ENCODE measurements around the gene TRAPPC6A.

Gene TRAPPC6A, protein sequence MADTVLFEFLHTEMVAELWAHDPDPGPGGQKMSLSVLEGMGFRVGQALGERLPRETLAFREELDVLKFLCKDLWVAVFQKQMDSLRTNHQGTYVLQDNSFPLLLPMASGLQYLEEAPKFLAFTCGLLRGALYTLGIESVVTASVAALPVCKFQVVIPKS

DNA sequence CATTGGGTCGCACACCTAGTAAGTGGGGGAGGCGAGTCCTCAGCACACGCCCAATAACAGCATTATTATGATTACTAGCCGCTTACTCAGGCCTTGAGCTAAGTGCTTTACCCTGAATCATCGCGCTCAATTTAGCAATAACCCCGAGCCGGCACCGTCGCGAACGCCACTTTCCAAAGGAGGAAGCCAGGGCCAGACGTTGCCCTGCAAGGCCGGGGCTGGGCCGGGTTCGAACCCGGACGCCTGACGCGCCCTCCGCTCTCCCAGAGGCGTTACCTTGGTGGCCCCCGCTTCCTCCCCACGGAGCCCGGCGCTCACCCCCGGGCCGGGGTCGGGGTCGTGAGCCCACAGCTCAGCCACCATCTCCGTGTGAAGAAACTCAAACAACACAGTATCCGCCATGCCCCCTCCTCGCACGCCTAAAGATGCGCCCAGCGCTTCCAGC is at the start of gene TRAPPC6A:
TSS of gene TRAPPC6A (minus strand) at position 421 of the 445 bp plus-strand sequence. CDS start at position 402, 19 bp downstream.
- peak; percentile 51 for DNase-seq
- in situ Hi-C loops (cut with HindIII; ENCODE audit: low pct_ligation_motif_present, low pct_unique_long_range_greater_than_20kb, low sequenced_read_pairs) = no loop called here

DNA sequence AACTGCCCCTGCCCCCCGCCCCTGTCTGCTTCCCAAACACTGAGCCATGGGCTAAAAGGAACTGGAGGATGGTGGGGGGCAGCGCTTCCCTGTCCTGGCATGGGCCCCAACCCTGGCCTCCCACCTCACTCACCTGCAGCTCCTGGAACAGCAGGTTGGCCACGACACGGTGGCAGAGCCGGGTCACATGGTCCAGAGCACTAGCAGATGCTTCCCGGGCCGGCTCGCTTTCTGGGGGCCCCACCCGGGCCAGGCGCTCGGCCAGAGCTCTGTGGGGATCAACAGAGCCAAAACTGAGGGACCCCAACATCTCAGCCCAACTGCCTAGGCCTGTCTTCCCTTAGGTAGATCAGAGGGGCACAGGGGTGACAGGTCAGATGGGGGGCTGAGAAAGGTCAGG is 46.6 kb upstream of the TRAPPC6A start:
- in situ Hi-C loops (cut with HindIII; ENCODE audit: low pct_ligation_motif_present, low pct_unique_long_range_greater_than_20kb, low sequenced_read_pairs) = no loop called here
- DNase-seq = no peak

DNA sequence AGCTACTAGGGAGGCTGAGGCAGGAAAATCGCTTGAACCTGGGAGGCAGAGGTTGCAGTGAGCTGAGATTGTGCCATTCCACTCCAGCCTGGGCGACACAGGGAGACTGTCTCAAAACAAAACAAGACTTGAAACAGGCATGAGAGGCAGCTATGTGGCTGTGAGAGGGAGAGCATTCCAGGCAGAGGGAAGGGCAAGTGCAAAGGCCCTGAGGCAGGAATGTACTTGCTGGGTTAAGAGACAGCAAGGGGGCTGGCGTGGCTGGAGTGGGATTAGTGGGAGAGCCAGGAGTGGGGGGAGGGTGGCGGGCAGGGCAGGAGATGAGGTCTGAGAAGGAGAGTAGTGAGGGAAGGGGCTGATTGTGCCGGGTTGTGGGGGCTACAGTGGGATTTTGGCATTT is 45.8 kb upstream of the TRAPPC6A start:
- in situ Hi-C loops (cut with HindIII; ENCODE audit: low pct_ligation_motif_present, low pct_unique_long_range_greater_than_20kb, low sequenced_read_pairs) = no loop called here
- no peak for DNase-seq

DNA sequence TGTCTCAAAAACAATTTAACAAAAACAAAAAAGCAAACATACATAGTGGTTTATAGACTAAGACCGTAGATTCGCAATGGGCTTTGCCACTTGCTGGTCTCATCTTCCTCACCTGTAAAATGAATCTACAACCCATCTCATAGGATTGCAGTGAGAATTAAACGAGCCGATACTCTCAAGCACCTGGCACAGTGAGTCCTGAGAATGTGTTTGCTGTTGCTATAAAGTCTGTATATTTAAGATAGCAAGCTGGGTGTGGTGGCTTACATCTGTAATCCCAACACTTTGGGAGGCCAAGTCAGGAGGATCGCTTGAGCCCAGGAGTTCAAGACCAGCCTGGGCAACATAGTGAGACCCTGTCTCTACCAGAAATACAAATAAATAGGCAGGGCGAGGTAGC is 44.7 kb upstream of the TRAPPC6A start:
- DNase-seq = no peak

DNA sequence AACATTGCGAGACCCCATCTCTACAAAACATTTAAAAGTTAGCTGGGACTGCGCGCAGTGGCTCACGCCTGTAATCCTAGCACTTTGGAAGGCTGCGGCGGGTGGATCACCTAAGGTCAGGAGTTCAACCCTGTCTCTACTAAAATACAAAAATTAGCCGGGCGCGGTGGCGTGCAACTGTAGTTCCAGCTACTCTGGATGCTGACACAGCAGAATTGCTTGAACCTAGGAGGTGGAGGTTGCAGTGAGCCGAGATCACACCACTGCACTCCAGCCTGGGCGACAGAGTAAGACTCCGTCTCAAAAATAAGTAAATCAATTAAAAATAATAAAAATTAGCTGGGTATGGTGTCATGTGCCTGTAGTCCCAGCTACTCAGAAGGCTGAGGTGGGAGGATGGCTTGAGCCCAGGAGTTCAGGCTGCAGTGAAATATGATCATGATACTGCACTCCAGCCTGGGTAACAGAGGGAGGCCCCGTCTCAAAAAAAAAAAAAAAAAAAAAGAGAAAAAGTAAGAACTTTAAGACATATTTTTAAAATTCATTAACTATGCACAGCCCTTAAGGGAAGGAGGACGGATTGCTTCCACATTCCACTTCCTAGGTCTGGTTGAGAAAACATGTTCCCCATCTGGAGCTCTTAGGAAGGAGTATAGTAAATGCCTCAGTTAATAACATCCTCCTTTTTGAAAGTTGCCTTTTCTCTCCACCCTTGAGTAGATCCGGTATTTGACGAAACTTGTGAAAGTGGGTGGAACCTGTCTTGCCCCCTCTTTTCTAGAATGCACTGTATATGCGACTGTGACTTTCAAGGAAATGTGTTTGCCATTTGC is 41.1 kb upstream of the TRAPPC6A start:
- in situ Hi-C loops (cut with HindIII; ENCODE audit: low pct_ligation_motif_present, low pct_unique_long_range_greater_than_20kb, low sequenced_read_pairs) = no loop called here
- no peak for DNase-seq

More for the DNA sequence above, 44.7 kb upstream of the TRAPPC6A start:
- in situ Hi-C loops (cut with HindIII; ENCODE audit: low pct_ligation_motif_present, low pct_unique_long_range_greater_than_20kb, low sequenced_read_pairs) = no loop called here

DNA sequence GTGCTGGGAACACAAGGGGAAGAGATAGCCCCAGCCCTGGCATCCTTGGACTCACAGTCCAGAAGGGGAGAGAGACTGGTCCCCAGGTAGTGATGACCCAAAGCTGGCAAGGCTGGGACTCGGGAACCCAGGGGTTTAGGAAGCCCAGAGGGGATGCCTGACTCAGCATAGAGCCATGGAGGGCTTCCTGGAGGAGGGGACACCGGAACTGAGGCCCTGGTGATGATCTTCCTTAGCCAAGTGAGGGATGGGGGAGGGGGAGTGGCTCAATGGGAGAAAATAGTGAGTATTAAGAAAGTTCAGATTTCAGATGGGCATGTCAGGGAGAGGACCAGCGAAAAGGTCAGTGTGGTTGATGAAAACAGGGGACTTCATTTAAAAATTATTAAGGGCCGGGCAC is 40.4 kb upstream of the TRAPPC6A start:
- in situ Hi-C loops (cut with HindIII; ENCODE audit: low pct_ligation_motif_present, low pct_unique_long_range_greater_than_20kb, low sequenced_read_pairs) = no loop called here
- DNase-seq = no peak

DNA sequence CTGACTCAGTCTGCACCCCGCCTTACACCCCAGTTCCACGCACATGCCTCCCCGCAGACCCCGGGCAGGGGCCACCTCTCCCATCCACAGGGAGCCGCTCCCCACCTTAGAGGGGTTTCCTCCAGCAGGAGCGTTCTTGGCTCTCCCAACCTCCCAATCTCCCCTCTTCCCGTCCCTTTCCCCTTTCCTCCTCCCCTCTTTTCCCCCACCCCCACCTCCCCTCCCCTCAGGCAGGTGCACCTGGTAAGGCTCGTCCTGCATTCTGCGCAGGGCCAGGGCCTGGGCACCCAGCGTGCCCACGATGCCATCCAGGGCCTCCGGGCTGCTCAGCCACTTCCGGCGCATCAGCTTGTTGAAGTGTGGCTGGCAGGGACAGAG is 39.9 kb upstream of the TRAPPC6A start:
- in situ Hi-C loops (cut with HindIII; ENCODE audit: low pct_ligation_motif_present, low pct_unique_long_range_greater_than_20kb, low sequenced_read_pairs) = no loop called here
- no peak for DNase-seq

DNA sequence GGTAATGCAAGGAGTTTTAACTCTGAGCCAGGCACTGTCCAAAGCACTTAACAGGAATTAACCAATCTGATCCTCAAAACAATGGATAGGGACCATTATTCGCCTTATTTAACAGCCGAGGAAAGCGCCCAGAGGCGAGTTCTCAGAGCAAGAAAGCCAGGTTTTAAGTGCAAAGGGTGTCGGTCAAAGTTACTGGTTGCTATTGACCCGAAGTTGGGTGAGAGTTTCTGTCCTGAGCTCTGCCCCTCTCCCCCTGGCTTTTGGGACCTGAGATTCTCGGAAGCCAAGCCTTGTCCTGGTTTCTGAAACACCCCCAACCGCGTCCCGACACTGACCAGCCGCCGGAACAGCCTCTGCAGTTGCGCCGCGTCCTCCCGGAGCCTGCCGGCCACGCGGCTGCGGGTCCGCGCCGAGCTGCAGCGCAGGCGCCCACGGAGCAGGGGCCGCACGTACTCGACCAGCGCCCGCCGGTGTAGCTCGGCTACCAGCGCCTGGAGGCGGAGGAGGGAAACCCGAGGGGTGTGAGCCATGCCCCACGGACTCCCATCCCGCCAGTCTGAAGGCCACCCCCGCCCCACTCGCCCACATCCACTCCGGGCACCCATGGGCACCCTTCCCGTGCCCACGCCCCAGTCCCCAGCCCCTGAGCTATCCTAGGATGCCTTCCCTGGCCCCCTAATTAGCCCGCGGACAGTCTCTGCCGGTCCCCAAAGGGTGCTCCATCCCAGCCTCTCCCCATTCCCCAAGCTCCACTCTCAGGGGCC is 39.3 kb upstream of the TRAPPC6A start:
- in situ Hi-C loops (cut with HindIII; ENCODE audit: low pct_ligation_motif_present, low pct_unique_long_range_greater_than_20kb, low sequenced_read_pairs) = no loop called here
- no peak for DNase-seq

DNA sequence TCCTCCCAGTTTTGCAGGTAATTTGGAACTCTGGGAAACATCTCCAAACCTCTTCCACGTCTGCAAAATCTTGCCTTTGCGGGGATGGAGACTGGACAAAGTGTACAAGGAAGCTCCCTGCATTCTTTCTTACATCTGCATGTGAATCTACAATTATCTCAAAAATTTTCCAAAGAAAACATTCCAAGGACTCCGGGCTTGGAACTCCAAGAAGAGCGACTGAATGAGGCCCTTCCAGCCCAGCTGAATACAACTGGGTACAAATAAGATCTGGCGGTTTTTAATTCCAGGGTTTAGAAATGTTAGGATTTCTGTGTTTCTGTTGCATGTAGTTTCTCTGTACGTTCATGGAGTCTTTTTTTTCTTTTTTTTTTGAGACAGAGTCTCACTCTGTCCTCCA is 38.6 kb upstream of the TRAPPC6A start:
- in situ Hi-C loops (cut with HindIII; ENCODE audit: low pct_ligation_motif_present, low pct_unique_long_range_greater_than_20kb, low sequenced_read_pairs) = no loop called here
- DNase-seq = no peak

DNA sequence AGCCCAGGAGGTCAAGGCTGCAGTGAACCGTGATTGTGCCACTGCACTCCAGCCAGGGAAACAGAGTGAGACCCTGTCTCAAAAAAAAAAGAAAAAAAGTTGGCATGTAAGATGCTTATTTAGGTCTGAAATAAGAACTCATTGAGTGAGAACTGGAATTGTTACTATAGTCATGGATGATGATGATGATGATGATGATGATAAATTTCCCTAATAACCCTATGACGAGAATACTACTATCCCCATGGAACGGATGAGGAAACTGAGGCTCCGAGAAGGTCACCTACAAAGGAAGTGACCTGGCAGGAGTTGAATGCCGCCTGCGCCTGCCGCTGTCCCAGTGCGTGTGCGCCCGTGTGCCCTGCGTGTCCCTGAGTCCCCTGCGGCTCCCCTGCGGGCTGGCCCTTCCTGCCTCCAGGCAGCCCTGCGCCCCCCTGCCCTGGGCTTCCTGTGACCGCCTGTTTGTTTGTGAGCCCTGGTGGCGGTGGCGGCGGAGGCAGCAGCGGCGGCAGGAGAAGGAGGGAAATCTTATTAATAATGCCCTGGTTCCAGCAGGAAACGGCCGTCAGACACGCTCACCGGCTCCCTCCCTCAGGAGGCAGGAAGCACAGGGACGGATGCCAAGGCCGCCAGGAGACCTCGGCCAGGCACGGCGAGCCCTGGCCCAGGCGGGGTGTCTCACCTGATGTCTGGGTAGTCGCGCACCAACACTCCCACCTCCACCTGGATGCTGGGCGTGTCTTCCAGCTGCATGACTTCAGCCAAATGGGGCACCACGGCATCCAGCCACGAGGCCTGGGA is 37.6 kb upstream of the TRAPPC6A start:
- DNase-seq = peak; percentile 9

DNA sequence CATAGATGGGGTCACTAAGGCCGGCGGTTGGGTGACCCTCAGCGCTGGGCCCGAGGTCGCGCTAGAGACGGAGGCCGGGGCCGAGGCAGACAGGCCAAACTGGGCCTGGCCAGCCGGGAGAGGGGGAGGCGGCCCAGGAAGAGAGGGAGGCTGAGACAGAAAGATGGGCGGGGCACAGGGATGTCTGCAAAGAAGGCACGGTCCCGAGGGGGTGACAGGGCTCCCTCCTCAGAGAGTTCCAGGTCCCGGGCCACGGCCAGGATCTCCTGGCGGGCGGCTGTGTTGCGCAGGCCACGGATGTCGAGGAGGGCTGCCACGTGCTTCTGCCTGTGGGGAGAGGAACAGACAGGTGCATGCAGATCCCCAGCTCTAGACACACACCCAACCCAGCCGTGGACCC is 35.0 kb upstream of the TRAPPC6A start:
- in situ Hi-C loops (cut with HindIII; ENCODE audit: low pct_ligation_motif_present, low pct_unique_long_range_greater_than_20kb, low sequenced_read_pairs) = no loop called here
- DNase-seq = no peak

More for the DNA sequence above, 37.6 kb upstream of the TRAPPC6A start:
- in situ Hi-C loops (cut with HindIII; ENCODE audit: low pct_ligation_motif_present, low pct_unique_long_range_greater_than_20kb, low sequenced_read_pairs) = no loop called here

DNA sequence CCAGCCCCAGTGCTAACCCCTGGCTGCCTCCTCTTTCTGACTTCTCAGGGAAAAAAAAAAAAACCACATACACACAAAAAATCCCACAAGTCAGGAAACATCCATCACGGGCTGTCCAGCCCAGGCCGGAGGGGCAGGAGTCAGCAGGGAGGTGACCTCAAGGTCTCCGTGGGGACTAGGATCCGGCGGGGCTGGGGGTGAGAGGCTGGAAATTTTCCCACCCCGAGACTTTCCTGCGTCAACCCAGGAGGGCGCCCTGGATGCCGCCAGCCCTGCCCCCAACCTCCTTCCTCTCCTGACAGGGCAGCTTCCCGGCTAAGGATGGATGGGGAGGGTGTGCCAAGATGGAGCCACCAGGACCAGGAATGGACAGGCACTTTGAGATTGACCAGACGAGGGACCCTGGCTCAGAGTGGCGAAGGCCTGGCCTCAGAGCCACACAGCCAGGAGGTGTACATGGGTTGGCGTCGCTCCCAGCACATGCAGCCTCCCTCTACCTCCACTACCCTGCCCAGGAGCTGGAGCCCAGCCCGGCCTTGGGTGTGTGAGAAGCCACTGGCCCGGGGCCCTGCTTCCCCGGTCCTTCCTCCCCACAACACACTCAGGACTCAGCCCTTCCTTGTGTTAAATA is 33.8 kb upstream of the TRAPPC6A start:
- DNase-seq = no peak
- in situ Hi-C loops (cut with HindIII; ENCODE audit: low pct_ligation_motif_present, low pct_unique_long_range_greater_than_20kb, low sequenced_read_pairs) = no loop called here

DNA sequence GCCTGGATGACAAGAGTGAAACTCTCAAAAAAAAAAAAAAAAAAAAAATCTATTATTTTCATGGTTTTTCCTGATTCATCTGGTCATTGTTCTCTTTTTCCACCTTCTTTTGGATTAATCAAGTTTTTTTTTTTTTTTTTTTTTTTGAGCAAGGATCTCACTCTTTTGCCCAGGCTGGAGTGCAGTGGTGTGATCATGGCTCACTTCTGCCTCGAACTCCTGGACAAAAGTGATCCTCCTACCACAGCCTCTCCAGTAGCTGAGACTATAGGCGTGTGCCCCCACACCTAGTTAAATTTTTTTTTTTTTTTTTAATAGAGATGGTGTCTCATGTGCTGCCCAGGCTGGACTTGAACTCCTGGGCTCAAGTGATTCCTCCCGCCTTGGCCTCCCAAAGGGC is 28.3 kb upstream of the TRAPPC6A start:
- no peak for DNase-seq
- in situ Hi-C loops (cut with HindIII; ENCODE audit: low pct_ligation_motif_present, low pct_unique_long_range_greater_than_20kb, low sequenced_read_pairs) = no loop called here

DNA sequence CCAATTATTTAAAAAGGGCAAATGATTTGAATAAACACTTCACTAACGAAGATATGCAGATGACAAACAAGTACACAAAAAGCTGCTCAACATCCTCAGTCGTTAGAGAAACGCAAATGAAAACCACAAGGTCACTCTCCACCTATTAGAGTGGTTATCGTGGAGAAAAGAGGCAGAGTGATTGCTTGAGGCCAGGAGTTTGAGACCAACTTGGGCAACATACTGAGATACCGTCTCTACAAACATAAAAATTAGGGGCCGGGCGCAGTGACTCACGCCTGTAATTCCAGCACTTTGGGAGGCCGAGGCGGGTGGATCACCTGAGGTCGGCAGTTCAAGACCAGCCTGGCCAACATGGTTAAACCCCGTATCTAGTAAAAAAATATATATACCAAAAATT is 27.8 kb upstream of the TRAPPC6A start:
- in situ Hi-C loops (cut with HindIII; ENCODE audit: low pct_ligation_motif_present, low pct_unique_long_range_greater_than_20kb, low sequenced_read_pairs) = no loop called here

DNA sequence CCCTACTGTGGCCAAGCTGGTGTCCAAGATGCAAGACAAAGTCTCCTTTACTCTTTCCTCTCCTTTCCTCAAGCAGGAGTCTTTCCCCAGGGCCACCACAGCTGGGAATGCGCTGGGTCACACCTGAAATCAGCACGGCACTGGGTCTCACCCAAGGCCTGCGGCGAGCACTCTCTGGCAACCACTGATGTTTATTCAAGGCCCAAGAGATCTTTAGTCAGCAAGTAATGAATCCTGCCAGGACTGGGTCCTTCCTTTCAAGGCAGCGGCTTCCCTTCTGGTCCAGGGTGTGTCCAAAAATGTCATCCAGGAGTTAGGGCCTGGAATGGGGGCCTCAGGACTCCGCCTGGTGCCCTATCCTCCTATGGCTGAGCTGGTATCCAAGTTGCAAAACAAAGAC is 24.6 kb upstream of the TRAPPC6A start:
- DNase-seq = no peak
- in situ Hi-C loops (cut with HindIII; ENCODE audit: low pct_ligation_motif_present, low pct_unique_long_range_greater_than_20kb, low sequenced_read_pairs) = no loop called here

More for the DNA sequence above, 27.8 kb upstream of the TRAPPC6A start:
- no peak for DNase-seq

DNA sequence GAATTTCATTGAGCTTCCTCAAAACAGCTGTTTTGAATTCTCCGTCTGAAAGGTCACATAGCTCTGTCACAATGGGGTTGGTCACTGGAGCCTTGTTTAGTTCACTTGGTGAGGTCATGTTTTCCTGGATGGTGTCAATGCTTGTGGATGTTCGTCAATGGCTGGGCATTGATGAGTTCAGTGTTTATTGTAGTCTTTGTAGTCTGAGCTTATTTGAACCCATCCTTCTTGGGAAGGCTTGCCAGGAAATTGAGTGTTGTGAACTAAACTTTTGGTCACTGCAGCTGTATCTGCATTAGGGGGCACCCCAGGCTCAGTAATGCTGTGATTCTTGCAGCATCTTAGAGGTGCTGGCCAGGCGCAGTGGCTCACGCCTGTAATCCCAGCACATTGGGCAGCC is 22.5 kb upstream of the TRAPPC6A start:
- in situ Hi-C loops (cut with HindIII; ENCODE audit: low pct_ligation_motif_present, low pct_unique_long_range_greater_than_20kb, low sequenced_read_pairs) = no loop called here
- no peak for DNase-seq

DNA sequence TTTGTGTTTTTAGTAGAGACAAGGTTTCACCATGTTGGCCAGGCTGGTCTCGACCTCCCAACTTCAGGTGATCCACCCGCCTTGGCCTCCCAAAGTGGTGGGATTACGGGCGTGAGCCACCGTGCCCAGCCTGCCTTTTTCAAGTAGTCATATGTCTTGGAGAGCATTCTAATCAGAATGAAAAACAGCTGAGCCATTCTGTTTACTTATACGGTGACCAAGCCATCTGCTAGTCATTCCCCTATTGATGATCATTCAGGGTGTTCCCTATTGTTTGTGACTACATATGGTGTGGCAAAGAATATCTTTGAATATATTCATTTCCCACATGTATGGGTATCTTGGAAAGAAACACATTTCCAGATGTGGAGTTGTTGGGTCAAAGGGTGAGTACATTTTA is 17.7 kb upstream of the TRAPPC6A start:
- in situ Hi-C loops (cut with HindIII; ENCODE audit: low pct_ligation_motif_present, low pct_unique_long_range_greater_than_20kb, low sequenced_read_pairs) = no loop called here
- no peak for DNase-seq

DNA sequence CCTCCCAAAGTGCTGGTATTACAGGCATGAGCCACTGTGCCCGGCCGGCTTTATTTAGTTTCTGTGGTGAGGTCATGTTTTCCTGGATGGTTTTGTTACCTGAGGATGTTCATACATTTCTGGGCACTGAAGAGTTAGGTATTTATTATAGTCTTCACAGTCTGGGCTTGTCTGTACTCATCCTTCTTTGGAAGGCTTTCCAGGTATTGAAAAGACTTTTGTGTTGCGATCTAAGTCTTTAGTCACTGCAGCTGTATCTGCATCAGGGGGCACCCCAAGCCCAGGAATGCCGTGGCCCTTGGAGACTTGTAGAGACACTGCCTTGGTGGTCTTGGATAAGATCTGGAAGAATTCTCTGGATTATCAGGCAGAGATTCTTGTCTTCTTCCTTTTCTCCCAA is 13.3 kb upstream of the TRAPPC6A start:
- DNase-seq = no peak
- in situ Hi-C loops (cut with HindIII; ENCODE audit: low pct_ligation_motif_present, low pct_unique_long_range_greater_than_20kb, low sequenced_read_pairs) = no loop called here
